GM13977 (cell line): Measurements from ENCODE around the gene GRIA4.

Experiments used
- DNase-seq: peaks from one replicate; pipeline ENCODE4 v3.0.0; 2012; ENCODE audit warnings: low spot score
- CTCF ChIP-seq: IDR thresholded peaks from 2 replicates; pipeline ENCODE4 v1.5.1; 2012; ENCODE audit warnings: mild to moderate bottlenecking, control low read depth; ENCODE audit not compliant: insufficient read depth; ENCODE audit errors: extremely low read depth, missing control alignments
- in situ Hi-C: fragments of 300-500 bp; cut with MboI; formaldehyde crosslinking; loops from one replicate; pipeline ENCODE4 v1.12.0; 2022; ENCODE audit warnings: low sequenced_read_pairs, low pct_unique_long_range_greater_than_20kb, mixed read lengths, inconsistent platforms; ENCODE audit not compliant: unreplicated experiment

GRIA4 gene

DNA sequence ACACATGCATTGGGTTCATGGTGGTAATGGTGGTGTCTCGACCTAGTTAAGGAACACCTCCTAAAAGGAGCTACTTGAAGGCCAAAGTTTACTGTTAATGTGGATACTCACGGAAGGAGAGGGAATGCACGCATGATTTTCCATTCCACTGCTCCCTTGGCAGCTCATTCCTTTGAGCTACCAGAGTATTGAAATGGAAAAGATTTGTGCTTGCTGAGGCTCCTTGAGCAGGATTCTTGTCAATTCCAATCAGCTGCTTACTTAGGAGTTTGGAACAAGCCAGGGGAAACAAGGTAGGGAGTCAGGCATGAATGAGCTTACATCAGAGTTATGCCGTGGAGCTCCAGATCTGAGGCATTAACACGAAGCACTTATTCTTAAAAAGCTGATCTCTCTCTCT, 108.8 kb downstream of the GRIA4 start:
- TF ChIP-seq CTCF: no peak
- in situ Hi-C loops: no loop called here
- DNase-seq: no peak

DNA sequence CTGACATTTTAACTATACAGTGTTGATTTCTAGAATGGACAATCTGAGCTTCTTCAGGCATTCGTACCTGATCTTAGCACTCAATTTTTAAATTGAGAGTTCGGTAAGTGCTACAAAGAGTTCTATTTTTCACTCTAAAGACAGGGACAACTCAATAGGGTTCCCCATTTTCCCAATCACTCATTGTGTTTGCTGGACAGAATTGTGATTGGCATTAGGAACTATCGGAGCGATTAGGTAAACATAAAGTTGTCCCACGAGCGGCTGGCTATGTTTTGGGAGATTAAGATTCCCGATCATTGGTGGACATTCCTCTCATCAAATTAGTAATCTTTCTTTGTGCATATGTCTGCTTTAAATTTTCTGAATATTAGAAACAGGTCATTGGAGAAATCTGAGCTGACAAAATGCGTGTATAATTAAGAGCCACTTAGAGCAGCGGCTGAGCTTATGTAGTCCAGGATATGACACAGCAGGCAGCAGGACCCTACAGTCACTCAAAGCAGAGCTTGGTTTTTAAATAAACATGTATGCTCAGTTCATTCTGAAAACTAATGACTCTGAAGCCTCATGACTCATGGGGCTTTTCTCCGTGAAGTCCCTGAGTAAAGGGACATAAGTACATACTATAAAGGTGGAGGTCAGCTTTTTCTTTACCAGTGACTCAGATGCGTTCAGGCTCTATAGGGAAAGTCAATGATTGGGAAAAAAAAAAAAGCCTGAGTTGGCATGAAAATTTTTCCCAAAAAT, 109.4 kb downstream of the GRIA4 start:
- no peak for TF ChIP-seq CTCF
- in situ Hi-C loops: no loop called here
- peak; percentile 17 for DNase-seq

GRCh38 chr11:105720096-105720495, 110.2 kb downstream of the GRIA4 start:
- no peak for DNase-seq
- TF ChIP-seq CTCF: no peak
- in situ Hi-C loops: no loop called here

GRCh38 chr11:105723269-105723668, 113.4 kb downstream of the GRIA4 start:
- in situ Hi-C loops: no loop called here
- no peak for TF ChIP-seq CTCF
- DNase-seq: no peak

DNA sequence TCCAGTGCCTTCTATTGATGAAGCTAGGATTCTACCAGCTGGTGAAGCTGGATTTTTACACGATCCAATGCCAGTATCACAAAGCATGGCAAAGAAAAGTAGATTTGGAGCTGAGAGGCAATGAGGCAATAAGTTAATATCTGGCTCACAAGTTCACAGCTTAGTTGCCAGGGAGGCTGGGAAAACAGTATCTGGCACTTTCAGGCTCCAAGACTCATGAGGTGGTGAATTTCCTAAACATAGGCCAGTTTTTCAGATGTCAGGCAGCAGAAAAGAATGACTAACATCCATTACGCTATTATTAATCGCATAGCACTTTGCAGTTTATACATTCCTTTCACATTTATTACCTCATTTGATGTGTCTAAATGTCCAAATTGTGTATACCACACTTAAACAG, 122.7 kb downstream of the GRIA4 start:
- TF ChIP-seq CTCF: no peak
- no peak for DNase-seq
- in situ Hi-C loops: no loop called here

DNA sequence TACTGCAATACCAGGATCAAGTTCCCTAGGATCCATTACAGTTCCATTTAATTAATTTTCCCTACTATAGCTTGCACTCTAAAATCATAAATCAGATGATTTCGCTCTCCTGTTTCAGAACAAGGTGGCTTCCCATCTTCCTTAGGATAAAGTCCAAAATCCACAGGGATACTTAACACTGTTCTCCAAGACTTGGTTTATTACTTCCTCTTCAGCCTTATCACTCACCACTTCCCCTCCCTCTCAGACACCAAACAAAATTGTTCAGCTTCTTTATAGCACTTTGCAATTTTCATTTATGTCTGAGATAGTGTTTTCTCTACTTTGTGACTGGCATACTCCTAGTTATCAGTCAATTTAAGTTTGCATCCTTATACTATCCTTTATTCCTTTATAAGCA, 124.6 kb downstream of the GRIA4 start:
- no peak for TF ChIP-seq CTCF
- DNase-seq: no peak
- in situ Hi-C loops: no loop called here
